NT2/D1 (cell line): ENCODE measurements around the gene TAGLN.

Source experiments
- DNase-seq: peaks from one replicate; pipeline ENCODE4 v3.0.0-alpha.2; 2011; ENCODE audit warnings: low read depth, low spot score
- H3K27me3 ChIP-seq: 2 replicates; pipeline ENCODE4 v1.6.0; 2011; ENCODE audit warnings: mild to moderate bottlenecking; ENCODE audit not compliant: insufficient read length, insufficient read depth
- H3K36me3 ChIP-seq: 2 replicates; pipeline ENCODE4 v1.6.1; 2011; ENCODE audit warnings: mild to moderate bottlenecking, low read length, mixed read lengths; ENCODE audit not compliant: insufficient read depth, insufficient read length
- H3K4me1 ChIP-seq: 2 replicates; pipeline ENCODE4 v1.5.1; 2011; ENCODE audit not compliant: insufficient read depth, insufficient read length
- H3K4me3 ChIP-seq: 2 replicates; pipeline ENCODE4 v1.5.1; 2011; ENCODE audit warnings: low read depth; ENCODE audit not compliant: insufficient read length
- H3K9ac ChIP-seq: 2 replicates; pipeline ENCODE4 v1.6.0; 2011; ENCODE audit warnings: low read depth; ENCODE audit not compliant: insufficient read length
- H3K9me3 ChIP-seq: 2 replicates; pipeline ENCODE4 v1.5.1; 2011; ENCODE audit warnings: mild to moderate bottlenecking, low read length; ENCODE audit not compliant: insufficient read depth
- SUZ12 ChIP-seq: IDR thresholded peaks from 2 replicates; pipeline ENCODE4 v1.6.1; 2011; ENCODE audit not compliant: insufficient read length, insufficient read depth; ENCODE audit errors: extremely low read depth
- YY1 ChIP-seq: IDR thresholded peaks from 2 replicates; pipeline ENCODE4 v1.6.1; 2011; ENCODE audit not compliant: insufficient read length, insufficient read depth
- ZNF274 ChIP-seq: IDR thresholded peaks from 2 replicates; pipeline ENCODE4 v1.6.1; 2011; ENCODE audit warnings: mild to moderate bottlenecking, low read depth, low read length

The TAGLN gene

DNA sequence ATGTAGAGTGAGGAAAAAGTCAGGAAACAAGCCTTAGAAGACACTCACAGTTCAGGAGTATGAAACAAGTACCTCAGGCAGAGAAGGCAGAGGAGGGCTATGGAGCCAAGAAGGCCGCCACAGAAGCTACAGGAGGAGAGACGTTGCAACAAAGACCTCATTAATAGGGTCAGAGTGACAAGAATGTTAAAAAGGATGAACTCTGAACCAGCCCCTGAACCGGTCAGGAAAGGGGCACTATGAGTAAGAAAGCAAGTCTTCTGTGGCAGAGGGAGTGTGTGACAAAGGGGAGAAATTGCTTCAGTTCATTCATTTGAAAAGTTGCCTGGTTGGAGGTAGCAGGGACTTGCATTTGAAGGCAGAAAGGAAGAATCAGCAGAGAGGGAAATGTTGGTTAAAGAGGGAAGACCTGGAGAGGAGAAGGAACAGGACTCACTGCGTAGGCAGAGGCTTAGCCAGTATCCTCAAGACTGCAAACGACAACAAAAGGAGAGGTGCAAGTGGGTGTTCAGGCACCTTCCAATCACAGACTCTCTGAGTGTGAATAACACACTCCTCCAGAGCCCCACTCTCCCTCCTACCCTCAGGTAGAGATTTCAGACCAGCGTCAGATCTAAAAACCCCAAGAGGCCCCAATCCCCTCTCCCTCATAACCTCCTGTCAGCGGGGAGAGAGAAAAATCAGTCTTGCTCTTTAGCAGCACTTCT is 15.4 kb downstream of the TAGLN start:
- TF ChIP-seq SUZ12 (no peak), YY1 (no peak), ZNF274 (no peak)
- Histone ChIP-seq H3K4me1 (no peaks in the 10 kb centered on the region), H3K36me3 (peaks cover 53% of the 10 kb centered on the region), H3K9me3 (no peaks in the 10 kb centered on the region), H3K27me3 (no peaks in the 10 kb centered on the region), H3K9ac (no peak overlapping the region), H3K4me3 (no peak overlapping the region)
- no peak for DNase-seq

DNA sequence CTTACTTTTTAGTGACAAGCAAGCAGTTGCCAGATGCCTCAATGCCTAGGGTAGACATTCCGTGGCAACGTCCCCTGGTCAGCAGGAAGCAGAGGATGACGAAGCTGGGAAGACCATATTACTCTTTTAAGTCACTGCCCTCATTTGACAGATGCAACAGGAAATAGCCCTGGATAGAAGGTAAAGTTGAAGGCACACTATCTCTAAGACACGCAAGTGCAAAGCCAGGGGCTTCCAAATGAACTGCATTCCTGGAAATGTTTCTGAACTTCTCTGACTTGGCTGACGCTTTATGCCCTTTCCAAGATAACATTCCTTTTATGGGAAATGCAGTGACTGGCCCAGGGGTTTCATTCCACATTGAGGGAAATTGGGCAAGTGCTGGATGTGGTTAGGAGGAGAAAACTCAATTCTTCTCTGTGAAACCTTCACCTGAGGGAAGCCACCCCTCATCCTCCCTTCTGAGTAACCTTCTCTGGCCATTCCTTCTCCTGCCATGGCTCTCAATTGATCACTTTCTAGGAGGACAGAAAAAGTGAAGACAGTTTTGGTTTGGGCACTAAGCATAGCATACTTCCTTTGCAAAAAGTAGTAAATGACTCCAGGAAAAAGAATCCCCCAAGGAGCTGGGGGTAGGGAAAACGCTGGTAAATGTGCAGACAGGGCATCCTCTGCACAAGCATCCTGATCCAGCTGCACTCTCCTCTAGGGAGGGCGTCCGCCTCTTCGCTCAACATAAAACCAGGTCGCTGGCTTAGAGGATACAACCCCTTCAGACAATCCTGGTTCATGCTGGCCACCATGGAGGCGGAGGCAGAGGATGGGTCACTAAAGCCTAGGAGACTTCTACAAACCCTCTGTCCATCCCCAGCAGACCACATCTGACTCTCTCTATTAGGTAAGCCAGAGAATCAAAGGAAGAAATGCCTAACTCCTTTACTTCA is 18.2 kb downstream of the TAGLN start:
- no peak overlapping the region for H3K9ac ChIP-seq
- no peak for DNase-seq

DNA sequence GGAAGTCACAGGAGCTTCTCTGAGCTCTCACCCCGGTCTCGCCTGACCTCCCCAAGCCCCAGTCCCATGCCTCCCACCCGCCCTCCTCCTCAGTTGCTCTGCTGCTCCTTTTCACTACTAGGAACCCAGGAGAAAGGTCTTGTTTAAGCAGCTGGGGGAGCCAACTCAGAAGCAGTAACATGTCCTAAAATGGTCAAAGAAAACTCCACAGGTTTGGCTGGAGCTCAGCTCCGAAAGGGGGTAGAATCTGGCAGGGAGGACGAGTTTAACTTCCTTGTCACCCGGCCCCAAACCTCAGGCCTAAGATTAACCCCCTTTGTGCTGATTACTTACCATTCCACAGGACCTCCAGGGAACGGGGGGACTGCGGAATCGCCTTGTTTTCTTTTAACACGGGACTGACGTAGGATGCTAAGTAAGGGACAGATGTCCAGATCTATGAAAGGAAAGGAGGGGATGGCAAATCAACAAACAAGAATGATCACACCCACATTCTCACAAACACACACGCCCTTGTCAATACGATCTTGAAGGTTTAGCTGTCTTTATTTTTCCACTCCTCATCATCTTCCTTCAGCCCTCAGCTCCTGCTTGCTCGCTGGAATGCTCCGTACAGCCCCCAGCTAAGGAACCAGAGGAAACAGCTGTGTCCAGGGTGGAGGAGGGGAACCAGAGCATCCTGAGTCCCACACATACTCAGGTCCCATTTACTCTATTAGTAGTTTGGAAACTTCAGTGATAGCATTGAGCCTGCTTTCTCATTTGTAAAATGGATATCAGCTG is 19.2 kb downstream of the TAGLN start:
- Histone ChIP-seq H3K9ac (no peak overlapping the region), H3K4me3 (no peak overlapping the region), H3K36me3 (peaks cover 81% of the 10 kb centered on the region), H3K27me3 (no peaks in the 10 kb centered on the region), H3K9me3 (no peaks in the 10 kb centered on the region), H3K4me1 (peaks cover 5% of the 10 kb centered on the region)
- TF ChIP-seq ZNF274 (no peak), YY1 (no peak), SUZ12 (no peak)
- DNase-seq, result no peak

More for the DNA sequence above, 18.2 kb downstream of the TAGLN start:
- TF ChIP-seq SUZ12 (no peak), ZNF274 (no peak), YY1 (no peak)
- H3K27me3 ChIP-seq, result no peaks in the 10 kb centered on the region
- no peak overlapping the region for H3K4me3 ChIP-seq
- H3K9me3 ChIP-seq, result no peaks in the 10 kb centered on the region
- peaks cover 5% of the 10 kb centered on the region for H3K4me1 ChIP-seq
- H3K36me3 ChIP-seq, result peaks cover 79% of the 10 kb centered on the region

DNA sequence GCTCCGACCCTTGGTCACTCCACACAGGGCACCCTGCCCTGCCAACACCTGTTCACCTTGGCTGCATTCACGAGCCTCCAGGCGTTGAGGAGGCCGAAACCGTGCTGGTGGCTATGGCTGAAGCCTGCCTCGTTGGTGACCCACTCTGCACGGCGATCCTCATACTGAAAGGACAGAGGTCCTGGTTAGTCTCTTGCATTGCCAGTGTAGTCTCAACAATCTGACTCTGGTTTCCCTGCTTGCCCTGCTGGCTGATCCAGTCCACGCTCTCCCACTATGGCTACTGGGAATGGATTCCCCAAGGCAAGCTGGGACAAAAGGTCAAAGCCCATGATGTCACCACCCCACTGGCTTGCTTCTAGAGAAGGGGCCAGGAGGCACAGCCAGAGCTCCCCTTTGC is 19.8 kb downstream of the TAGLN start:
- H3K9ac ChIP-seq, result no peak overlapping the region
- DNase-seq, result no peak
- no peaks in the 10 kb centered on the region for H3K9me3 ChIP-seq
- peaks cover 5% of the 10 kb centered on the region for H3K4me1 ChIP-seq
- H3K36me3 ChIP-seq, result peaks cover 84% of the 10 kb centered on the region
- no peaks in the 10 kb centered on the region for H3K27me3 ChIP-seq
- TF ChIP-seq ZNF274, result no peak
- TF ChIP-seq SUZ12, result no peak
- TF ChIP-seq YY1, result no peak
- no peak overlapping the region for H3K4me3 ChIP-seq

DNA sequence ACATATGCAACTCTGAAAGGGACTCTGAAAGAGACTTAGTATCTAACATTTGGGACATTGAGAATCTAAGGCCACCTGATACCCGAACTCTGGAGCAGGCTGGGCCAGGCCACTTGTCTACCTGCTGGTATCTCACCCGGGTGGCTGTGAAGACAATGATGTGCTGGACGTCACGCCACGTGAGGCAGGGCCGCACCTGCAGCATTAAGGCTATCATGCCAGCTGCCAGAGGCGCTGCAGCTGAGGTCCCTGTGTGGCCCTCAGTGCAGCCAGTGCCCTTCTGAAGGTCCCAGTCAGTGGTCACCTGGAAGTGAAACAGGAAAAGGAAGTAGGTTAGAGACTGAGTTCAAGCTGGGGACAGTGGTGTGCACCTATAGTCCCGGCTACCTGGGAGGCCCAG is 20.3 kb downstream of the TAGLN start:
- peaks cover 84% of the 10 kb centered on the region for H3K36me3 ChIP-seq

DNA sequence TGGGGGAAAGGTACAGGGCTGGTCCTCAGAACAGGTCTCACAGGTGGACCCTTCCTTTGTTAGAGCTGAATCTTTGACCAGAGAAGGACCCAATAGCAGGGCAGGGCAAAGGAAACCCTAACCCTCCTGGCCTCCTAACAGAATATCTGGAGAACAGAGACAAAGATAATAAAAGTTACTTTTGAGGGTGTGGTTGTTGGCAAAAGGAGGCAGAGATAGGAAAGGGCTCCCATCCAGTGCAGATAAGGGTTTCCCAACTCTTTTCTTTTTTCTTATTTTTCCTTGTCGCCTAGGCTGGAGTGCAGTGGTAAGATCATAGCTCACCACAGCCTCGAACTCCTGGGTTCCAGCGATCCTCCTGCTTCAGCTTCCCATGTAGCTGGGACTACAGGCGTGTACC is 20.8 kb downstream of the TAGLN start:
- H3K36me3 ChIP-seq, result peaks cover 81% of the 10 kb centered on the region

More for the DNA sequence above, 20.3 kb downstream of the TAGLN start:
- Histone ChIP-seq H3K9ac (no peak overlapping the region), H3K27me3 (no peaks in the 10 kb centered on the region), H3K9me3 (no peaks in the 10 kb centered on the region), H3K4me3 (no peak overlapping the region), H3K4me1 (peaks cover 5% of the 10 kb centered on the region)
- no peak for TF ChIP-seq SUZ12
- no peak for TF ChIP-seq ZNF274
- no peak for TF ChIP-seq YY1
- DNase-seq, result no peak

DNA sequence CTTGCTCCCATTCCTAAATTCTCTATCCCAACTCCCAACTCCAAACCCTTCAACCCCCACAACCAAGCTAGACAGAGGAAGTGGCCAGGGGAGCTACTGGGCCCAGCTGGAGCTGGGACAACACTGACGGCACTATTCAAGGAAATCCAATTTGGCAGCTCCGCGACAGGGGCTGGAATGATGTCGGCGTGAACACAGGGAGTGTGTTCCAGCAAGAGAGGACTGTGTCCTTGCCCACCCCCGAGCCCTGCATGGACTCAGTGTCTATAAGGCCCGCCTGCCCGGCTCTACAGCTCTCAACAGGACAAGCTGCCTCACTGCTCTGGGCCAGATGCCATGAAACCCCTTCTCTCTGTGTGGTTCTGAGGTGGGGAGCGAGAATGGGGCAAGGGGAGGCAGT is 21.4 kb downstream of the TAGLN start:
- TF ChIP-seq ZNF274 (no peak), YY1 (no peak), SUZ12 (no peak)
- Histone ChIP-seq H3K9ac (no peak overlapping the region), H3K27me3 (no peaks in the 10 kb centered on the region), H3K4me1 (peaks cover 5% of the 10 kb centered on the region), H3K9me3 (no peaks in the 10 kb centered on the region), H3K4me3 (no peak overlapping the region), H3K36me3 (peaks cover 85% of the 10 kb centered on the region)
- DNase-seq, result no peak

More for the DNA sequence above, 20.8 kb downstream of the TAGLN start:
- no peaks in the 10 kb centered on the region for H3K9me3 ChIP-seq
- TF ChIP-seq ZNF274, result no peak
- no peak for TF ChIP-seq YY1
- no peak for TF ChIP-seq SUZ12
- no peak overlapping the region for H3K4me3 ChIP-seq
- H3K4me1 ChIP-seq, result peaks cover 5% of the 10 kb centered on the region
- H3K27me3 ChIP-seq, result no peaks in the 10 kb centered on the region
- DNase-seq, result no peak
- no peak overlapping the region for H3K9ac ChIP-seq
